D721Med (cell line): ENCODE measurements around the gene LMAN2L.
"Not testable (repeated sequence)": the region's sequence is repeated elsewhere in the genome, so short reads cannot be mapped to it uniquely, and the experiment has no call there.

Experiments
- DNase-seq: peaks from one replicate; pipeline ENCODE4 v3.0.0; 2011; ENCODE audit warnings: low spot score; ENCODE audit not compliant: insufficient read length
- FAIRE-seq: peaks from 2 replicates; lab custom pipeline; 2011; peaks lifted over from hg19 to GRCh38; lab: Jason Lieb, UNC
- TF ChIP-seq, protein P1 (sequence below): IDR thresholded peaks from 2 replicates; pipeline ENCODE4 v1.5.1; 2012; ENCODE audit warnings: mild to moderate bottlenecking, control low read depth; ENCODE audit not compliant: insufficient read depth; ENCODE audit errors: missing control alignments

Gene LMAN2L

DNA sequence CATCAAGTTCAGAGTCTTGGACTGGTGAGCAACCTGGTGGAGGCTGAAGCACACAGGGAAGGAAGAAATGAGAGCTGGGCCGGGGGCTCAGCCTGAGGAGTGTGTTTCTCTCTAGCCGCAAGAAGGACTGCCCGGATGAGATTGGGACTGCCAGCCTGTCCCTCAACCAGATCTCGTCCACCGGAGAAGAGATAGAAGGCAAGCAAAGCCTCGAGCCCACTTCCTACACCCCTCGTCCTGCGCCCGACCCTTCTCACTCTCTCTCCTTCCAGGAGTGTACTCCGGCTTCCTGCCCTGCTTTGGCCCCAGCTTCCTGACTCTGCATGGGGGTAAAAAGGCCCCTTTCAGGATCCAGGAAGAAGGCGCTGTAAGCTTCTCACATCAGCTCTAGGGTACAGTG is 71.1 kb downstream of the LMAN2L start:
- TF ChIP-seq, protein P1, sequence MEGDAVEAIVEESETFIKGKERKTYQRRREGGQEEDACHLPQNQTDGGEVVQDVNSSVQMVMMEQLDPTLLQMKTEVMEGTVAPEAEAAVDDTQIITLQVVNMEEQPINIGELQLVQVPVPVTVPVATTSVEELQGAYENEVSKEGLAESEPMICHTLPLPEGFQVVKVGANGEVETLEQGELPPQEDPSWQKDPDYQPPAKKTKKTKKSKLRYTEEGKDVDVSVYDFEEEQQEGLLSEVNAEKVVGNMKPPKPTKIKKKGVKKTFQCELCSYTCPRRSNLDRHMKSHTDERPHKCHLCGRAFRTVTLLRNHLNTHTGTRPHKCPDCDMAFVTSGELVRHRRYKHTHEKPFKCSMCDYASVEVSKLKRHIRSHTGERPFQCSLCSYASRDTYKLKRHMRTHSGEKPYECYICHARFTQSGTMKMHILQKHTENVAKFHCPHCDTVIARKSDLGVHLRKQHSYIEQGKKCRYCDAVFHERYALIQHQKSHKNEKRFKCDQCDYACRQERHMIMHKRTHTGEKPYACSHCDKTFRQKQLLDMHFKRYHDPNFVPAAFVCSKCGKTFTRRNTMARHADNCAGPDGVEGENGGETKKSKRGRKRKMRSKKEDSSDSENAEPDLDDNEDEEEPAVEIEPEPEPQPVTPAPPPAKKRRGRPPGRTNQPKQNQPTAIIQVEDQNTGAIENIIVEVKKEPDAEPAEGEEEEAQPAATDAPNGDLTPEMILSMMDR, result no peak
- FAIRE-seq, result no peak
- DNase-seq, result no peak

DNA sequence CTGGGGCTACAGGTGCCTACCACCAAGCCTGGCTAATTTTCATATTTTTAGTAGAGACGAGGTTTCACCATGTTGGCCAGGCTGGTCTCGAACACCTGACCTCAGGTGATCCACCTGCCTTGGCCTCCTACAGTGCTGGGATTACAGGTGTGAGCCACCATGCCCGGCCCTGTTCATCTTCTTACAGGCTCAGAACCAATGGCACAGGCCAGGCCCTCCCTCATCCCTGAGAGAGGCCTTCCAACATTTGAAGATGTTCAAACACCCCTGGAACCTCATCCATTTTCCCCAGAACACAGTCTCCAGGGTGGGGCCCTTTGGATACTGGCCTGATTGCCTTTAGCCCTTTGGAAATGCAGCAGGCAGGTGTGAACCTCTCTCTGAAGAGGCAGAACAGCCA is 74.1 kb downstream of the LMAN2L start:
- FAIRE-seq, DNase-seq: not testable (repeated sequence)

DNA sequence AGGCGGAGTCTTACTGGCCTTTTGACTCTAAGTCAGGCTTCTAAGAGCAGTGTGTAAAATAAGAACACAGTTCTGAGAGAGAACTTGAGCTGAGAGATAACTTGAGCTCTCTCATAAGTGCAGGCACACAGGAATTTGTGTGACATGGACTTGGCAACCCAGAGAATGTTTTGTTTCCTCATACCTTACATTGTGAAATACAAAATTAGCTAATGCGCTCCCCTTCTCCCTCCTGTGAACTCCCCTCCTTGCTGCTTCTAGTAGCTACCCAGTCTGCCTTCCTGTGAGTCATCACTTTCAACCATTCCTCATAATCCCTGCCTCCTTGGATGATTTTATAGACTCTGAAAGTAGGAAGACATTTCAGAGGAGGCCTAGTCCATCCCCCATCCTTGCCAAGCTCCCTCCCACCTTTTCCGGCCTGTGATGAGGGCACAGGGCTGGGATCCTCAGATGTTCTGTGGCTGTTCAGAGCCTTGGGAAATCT is 74.7 kb downstream of the LMAN2L start:
- FAIRE-seq, result no peak
- TF ChIP-seq, protein P1, result no peak
- no peak for DNase-seq

DNA sequence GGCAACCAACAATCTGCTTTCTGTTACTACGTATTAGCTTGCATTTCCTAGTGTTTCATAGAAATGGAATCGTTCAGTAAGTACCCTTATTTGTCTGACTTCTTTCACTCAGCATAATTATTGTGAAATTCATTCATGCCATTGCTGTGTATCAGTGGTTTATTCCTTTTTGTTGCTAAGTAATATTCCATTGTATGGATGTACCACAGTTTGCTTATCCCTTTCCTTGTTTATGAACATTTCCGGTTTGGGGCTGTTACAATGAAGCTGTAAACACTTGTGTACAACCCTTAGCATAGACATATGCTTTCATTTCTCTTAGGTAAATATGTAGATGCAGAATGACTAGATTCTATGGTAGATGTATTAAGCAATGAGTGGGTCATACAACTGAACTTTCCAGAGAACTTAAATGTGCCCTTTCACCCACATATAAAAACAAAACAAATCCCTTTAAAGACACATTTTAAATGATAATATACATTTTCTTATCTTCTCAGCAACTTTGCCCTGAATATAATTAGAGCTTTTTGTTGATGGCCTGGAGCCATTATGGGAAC is 75.4 kb downstream of the LMAN2L start:
- FAIRE-seq (no peak), DNase-seq (no peak)
- TF ChIP-seq, protein P1, result no peak

DNA sequence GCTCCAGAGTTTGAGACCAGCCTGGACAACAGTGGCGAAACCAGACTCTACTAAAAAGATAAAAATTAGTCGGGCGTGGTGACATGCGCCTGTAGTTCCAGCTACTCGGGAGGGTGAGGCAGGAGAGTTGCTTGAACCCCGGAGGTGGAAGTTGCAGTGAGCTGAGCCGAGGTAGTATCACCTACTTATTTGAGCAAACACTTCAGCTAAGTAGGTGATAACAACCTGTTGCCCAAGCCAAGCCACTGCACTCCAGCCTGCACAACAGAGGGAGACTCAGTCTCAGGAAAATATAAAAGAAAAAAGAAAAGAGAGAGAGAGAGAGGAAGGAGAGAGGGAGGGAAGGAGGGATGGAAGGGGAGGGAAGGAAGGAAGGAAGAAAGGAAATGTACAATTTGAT is 76.0 kb downstream of the LMAN2L start:
- FAIRE-seq, result no peak
- TF ChIP-seq, protein P1, result no peak

DNA sequence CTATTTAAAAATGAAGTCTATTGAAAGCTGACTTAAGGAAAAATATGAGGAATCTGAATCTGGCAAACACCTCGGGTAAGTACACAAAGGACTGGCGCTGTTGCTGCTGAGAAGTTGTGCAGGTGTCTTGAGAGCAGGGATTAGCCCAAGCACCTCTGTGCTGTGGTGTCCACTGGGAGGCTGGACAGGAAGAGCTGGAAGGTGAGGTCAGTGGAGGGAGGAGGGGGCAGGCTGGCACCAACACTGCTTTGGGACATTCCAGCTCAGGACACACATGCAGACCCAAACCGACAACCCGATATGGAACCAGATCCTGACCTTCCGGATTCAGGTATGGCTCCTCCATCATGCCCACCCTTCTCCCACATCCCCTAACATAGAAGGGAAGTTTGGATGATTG is 76.7 kb downstream of the LMAN2L start:
- DNase-seq (no peak), FAIRE-seq (no peak)
- TF ChIP-seq, protein P1, result no peak

More for the DNA sequence above, 76.0 kb downstream of the LMAN2L start:
- DNase-seq, result no peak

DNA sequence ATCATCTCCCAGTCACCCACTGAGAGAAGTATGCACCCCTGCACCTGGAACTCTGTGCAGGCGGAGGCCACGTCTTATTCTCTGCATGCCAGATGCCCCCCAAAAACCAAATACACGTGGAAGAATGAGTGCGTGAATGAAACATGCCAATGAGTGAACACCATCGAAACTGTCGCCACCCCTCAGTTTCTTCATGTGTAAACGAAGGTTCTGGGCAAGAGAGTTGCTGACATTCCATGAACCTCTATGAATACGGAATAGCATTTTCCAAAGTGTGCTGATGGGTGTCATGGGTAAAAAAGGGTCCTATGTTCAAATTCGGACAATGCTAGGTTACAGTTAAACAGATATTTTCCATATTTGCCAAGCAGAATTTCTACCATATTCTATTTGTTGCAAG is 77.5 kb downstream of the LMAN2L start:
- no peak for DNase-seq
- no peak for FAIRE-seq
- TF ChIP-seq, protein P1, result no peak
